Immature natural killer cell (primary cell): ENCODE results near the gene PCSK4. TPM values are rescaled to one million over a fixed set of nuclear protein-coding genes. Genes with fewer than 3 reads are reported as not detected.

Source experiments
- DNase-seq, 3 donors: peaks; one replicate each; pipeline ENCODE4 v3.0.0; 2022; ENCODE audit warnings: mixed read lengths in 1 of 3
- H3K27ac Mint-ChIP-seq, 6 donors: one replicate each; pipeline ENCODE4 v1.8.0; 2020; ENCODE audit warnings: mixed read lengths in 6 of 6, mild to moderate bottlenecking in 5 of 6, inconsistent platforms in 4 of 6, moderate library complexity in 3 of 6
- H3K27me3 Mint-ChIP-seq, 3 donors: one replicate each; pipeline ENCODE4 v1.8.0; 2020 to 2021; ENCODE audit warnings: low read depth in 3 of 3, mild to moderate bottlenecking in 3 of 3, mixed read lengths in 3 of 3, moderate library complexity in 3 of 3, inconsistent platforms in 1 of 3
- H3K36me3 Mint-ChIP-seq, 3 donors: one replicate each; pipeline ENCODE4 v1.8.0; 2020; ENCODE audit warnings: mixed read lengths in 3 of 3, inconsistent platforms in 2 of 3, mild to moderate bottlenecking in 2 of 3
- H3K4me1 Mint-ChIP-seq, 2 donors: one replicate each; pipeline ENCODE4 v1.8.0; 2020; ENCODE audit warnings: inconsistent platforms in 2 of 2, mild to moderate bottlenecking in 2 of 2, mixed read lengths in 2 of 2, moderate library complexity in 1 of 2
- H3K4me3 Mint-ChIP-seq, 5 donors: one replicate each; pipeline ENCODE4 v1.8.0; 2020; ENCODE audit warnings: mild to moderate bottlenecking in 5 of 5, mixed read lengths in 5 of 5, inconsistent platforms in 3 of 5, moderate library complexity in 3 of 5
- H3K9me3 Mint-ChIP-seq, 6 donors: one replicate each; pipeline ENCODE4 v1.8.0; 2020; ENCODE audit warnings: mild to moderate bottlenecking in 6 of 6, mixed read lengths in 6 of 6, inconsistent platforms in 4 of 6, moderate library complexity in 3 of 6
- polyA plus RNA-seq, 3 donors: library from polyadenylated mRNA; unstranded; fragments of 300-500 nt; fragmentation: Illumina TruSeq; gene quantifications; one replicate each; pipeline ENCODE4 v1.2.3, GENCODE V29; 2021

PCSK4 gene
- polyA plus RNA-seq, 3 donors from 2014 or later: 0.25 to 0.33 TPM; not detected in 1

DNA sequence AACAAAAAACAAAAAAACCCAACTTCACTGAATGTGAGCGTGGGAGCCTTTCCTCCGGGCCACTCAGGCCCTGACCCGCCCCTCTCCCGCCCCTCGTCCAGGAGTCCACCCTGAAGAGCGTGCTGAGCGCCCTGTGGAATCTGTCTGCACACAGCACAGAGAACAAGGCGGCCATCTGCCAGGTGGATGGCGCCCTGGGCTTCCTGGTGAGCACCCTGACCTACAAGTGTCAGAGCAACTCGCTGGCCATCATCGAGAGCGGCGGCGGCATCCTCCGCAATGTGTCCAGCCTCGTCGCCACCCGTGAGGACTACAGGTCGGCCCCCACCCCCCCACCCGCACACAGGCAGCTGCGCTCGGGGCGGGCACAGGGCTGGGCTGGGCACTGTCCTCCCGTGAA lies 28.3 kb downstream of the PCSK4 start:
- Mint-ChIP-seq H3K27ac (no peak overlapping the region), H3K4me3 (no peak overlapping the region), H3K4me1 (peaks cover 0 to 1% of the 10 kb centered on the region in 2 donors), H3K27me3 (peaks cover 4 to 10% (median 7%) of the 10 kb centered on the region in 3 donors), H3K9me3 (peaks cover 0 to 1% (median 0%) of the 10 kb centered on the region in 6 donors), H3K36me3 (no peaks in the 10 kb centered on the region)
- DNase-seq: no peak

- no peaks in the 10 kb centered on the region for H3K36me3 Mint-ChIP-seq
- H3K27me3 Mint-ChIP-seq: peaks cover 3 to 16% (median 9%) of the 10 kb centered on the region in 3 donors
- H3K9me3 Mint-ChIP-seq: peaks cover 0 to 1% (median 0%) of the 10 kb centered on the region in 6 donors
- no peak overlapping the region for H3K27ac Mint-ChIP-seq
- H3K4me3 Mint-ChIP-seq: no peak overlapping the region
- DNase-seq: no peak
- H3K4me1 Mint-ChIP-seq: peaks cover 4 to 5% of the 10 kb centered on the region in 2 donors
Measured at GRCh38 chr19:1460033-1460995, 29.8 kb downstream of the PCSK4 start.

DNA sequence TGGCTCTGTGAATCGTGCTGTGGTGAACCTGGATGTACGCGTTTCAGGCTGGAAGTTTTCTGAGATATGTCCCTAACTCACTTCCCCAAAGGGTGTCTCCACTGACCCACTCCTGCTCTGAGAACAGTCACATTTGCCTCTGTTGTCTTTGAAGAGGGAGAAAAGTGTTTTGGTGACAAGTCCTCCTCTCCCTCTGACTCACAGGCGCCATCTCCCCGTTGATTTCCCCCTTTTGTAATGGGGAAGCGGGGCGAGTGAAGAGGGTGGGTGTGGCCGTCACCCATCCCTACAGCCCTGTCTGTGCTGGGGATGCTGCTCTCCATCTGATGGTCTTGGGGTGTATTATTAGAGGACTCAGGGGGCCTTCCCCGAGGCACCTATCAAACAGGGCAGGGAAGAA lies 30.7 kb downstream of the PCSK4 start:
- Mint-ChIP-seq H3K36me3 (no peaks in the 10 kb centered on the region), H3K4me3 (no peak overlapping the region), H3K4me1 (peaks cover 4 to 5% of the 10 kb centered on the region in 2 donors), H3K27me3 (peaks cover 7 to 16% (median 9%) of the 10 kb centered on the region in 3 donors), H3K9me3 (peaks cover 0 to 1% (median 0%) of the 10 kb centered on the region in 6 donors), H3K27ac (no peak overlapping the region)
- DNase-seq: no peak

GRCh38 chr19:1457892-1458291 lies 32.3 kb downstream of the PCSK4 start:
- Mint-ChIP-seq H3K4me3 (no peak overlapping the region), H3K9me3 (peaks cover 0 to 1% (median 0%) of the 10 kb centered on the region in 6 donors), H3K27me3 (peaks cover 7 to 16% (median 11%) of the 10 kb centered on the region in 3 donors), H3K36me3 (no peaks in the 10 kb centered on the region), H3K27ac (no peak overlapping the region), H3K4me1 (peaks cover 4 to 5% of the 10 kb centered on the region in 2 donors)
- DNase-seq: no peak

DNA sequence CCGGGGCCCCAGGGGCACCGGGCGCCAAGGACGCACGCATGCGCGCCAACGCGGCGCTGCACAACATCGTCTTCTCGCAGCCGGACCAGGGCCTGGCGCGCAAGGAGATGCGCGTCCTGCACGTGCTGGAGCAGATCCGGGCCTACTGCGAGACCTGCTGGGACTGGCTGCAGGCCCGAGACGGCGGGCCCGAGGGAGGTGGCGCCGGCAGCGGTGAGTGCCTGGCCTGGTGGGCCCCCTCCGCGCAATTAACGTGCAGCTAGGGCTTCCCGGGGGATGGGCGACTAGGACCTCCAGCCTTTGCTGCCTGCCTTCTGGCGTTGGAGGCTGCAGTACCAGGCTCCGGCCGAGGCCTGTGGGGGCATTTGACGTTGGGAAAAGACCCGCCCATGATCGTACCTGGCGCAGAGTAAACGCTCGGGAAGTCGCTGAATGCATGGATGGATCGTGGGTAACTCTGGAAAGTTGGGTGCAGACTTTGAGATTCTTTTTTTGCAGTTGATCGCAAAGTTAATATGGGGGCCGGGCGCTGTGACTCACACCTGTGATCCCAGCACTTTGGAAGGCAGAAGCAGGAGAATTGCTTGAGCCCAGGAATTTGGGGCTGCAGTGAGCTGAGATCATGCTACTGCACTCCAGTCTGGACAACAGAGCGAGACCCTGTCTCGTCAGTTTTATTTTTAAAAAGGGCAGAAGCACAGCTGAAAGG lies 33.0 kb downstream of the PCSK4 start:
- no peak for DNase-seq
- Mint-ChIP-seq H3K27ac (no peak overlapping the region), H3K27me3 (peaks cover 7 to 16% (median 13%) of the 10 kb centered on the region in 3 donors), H3K4me1 (peaks cover 4 to 5% of the 10 kb centered on the region in 2 donors), H3K4me3 (no peak overlapping the region), H3K36me3 (no peaks in the 10 kb centered on the region), H3K9me3 (peaks cover 0 to 1% (median 0%) of the 10 kb centered on the region in 6 donors)

GRCh38 chr19:1456121-1456900 lies 33.8 kb downstream of the PCSK4 start:
- Mint-ChIP-seq H3K36me3 (no peaks in the 10 kb centered on the region), H3K27ac (no peak overlapping the region), H3K4me1 (peaks cover 4 to 5% of the 10 kb centered on the region in 2 donors), H3K9me3 (peaks cover 0 to 1% (median 0%) of the 10 kb centered on the region in 6 donors), H3K27me3 (peaks cover 7 to 19% (median 14%) of the 10 kb centered on the region in 3 donors), H3K4me3 (no peak overlapping the region)
- DNase-seq: no peak

DNA sequence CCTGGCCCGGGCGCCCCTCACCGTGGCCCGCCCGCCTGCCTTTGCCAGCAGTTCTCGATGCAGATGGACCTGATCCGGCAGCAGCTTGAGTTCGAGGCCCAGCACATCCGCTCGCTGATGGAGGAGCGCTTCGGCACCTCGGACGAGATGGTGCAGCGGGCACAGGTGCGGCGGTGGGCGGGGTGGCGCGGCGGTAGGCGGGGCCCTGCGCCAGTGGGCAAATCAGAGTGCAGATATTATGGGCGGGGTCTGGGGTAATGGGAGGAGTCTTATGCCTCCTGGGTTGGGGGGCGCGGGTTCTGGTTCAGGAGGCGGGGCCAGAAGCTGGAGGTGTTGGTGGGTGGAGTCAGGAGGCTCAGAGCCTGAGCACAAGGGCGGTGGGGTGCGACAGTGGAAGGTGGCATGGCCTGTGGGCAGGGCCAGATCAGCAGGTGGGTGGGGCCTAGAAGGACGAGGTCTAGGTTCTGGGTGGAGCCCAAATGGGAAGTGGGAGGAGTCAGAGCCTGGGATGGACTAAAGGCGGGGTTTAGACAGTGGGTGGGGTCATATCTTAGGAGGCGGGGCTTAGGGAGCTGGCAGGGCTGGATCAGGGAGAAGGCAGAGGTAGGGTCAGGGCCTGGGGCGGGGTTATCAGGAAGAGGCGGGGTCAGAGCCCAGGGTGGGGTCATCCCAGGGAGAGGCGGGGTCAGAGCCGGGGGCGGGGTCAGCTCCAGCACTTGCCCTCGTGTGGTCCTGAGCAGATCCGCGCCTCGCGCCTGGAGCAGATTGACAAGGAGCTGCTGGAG lies 34.6 kb downstream of the PCSK4 start:
- no peaks in the 10 kb centered on the region for H3K36me3 Mint-ChIP-seq
- peaks cover 0 to 1% (median 0%) of the 10 kb centered on the region in 6 donors for H3K9me3 Mint-ChIP-seq
- peaks cover 7 to 10% of the 10 kb centered on the region in 2 donors for H3K4me1 Mint-ChIP-seq
- H3K27me3 Mint-ChIP-seq: peaks cover 12 to 22% (median 19%) of the 10 kb centered on the region in 3 donors
- peak; percentile 52 to 56 (median 52) for DNase-seq
- peak overlapping the region in 2 of 6 donors; percentile 40 to 45 for H3K27ac Mint-ChIP-seq
- peak overlapping the region in 4 of 5 donors; percentile 35 to 62 (median 51) for H3K4me3 Mint-ChIP-seq

GRCh38 chr19:1455002-1455335 lies 35.2 kb downstream of the PCSK4 start:
- H3K27me3 Mint-ChIP-seq: peaks cover 15 to 24% (median 19%) of the 10 kb centered on the region in 3 donors

DNA sequence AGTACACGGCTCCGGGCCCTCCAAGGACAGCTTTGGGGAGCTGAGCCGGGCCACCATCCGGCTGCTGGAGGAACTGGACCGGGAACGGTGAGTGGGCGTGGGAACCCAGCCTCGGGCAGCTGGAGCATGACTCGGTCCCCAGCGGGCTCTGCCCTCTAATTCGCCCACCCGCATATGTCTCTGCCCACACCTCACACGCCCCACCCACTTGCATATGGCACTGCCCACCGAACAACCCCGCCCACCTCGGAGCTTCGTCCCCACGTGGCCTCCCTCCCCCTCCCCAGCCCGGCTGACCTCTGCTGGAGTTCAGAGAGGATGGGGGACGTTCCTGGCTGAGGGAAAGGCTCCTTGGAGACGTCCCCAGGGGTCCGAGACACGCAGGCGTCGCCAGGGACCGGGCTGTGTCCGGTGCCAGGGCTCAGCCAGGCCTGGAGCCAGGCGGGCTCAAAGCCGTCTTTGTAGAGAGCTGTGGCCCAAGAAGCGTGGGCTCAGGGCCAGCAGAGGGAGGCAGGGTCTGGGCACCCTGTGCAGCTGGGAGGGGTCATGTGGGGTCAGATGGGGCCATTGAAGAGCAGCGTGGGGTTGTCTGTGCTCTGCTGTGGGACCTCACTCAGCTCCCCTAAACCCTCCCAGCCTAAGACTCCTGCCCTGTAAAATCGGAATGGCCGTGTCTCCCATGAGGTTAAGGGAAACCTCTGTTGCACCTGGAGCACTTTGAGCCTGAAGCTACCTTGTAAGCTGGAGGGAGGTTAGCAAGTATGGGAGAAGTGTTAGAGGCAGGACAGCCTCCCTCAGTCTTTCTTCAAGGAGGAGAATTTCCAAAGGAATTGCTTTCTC lies 36.4 kb downstream of the PCSK4 start:
- H3K36me3 Mint-ChIP-seq: no peaks in the 10 kb centered on the region
- peak overlapping the region in 2 of 5 donors; percentile 2 to 56 for H3K4me3 Mint-ChIP-seq
- peaks cover 0 to 1% (median 0%) of the 10 kb centered on the region in 6 donors for H3K9me3 Mint-ChIP-seq
- no peak overlapping the region for H3K27ac Mint-ChIP-seq
- no peak for DNase-seq
- H3K4me1 Mint-ChIP-seq: peaks cover 16 to 19% of the 10 kb centered on the region in 2 donors
- peaks cover 18 to 30% (median 20%) of the 10 kb centered on the region in 3 donors for H3K27me3 Mint-ChIP-seq

More at GRCh38 chr19:1455002-1455335, 35.2 kb downstream of the PCSK4 start:
- Mint-ChIP-seq H3K4me3 (peak overlapping the region in 2 of 5 donors; percentile 48 to 50), H3K4me1 (peaks cover 10 to 11% of the 10 kb centered on the region in 2 donors), H3K36me3 (no peaks in the 10 kb centered on the region), H3K9me3 (peaks cover 0 to 1% (median 0%) of the 10 kb centered on the region in 6 donors), H3K27ac (no peak overlapping the region)
- no peak for DNase-seq

- H3K4me1 Mint-ChIP-seq: peaks cover 18 to 19% of the 10 kb centered on the region in 2 donors
- peaks cover 0 to 1% (median 0%) of the 10 kb centered on the region in 6 donors for H3K9me3 Mint-ChIP-seq
- no peak overlapping the region for H3K4me3 Mint-ChIP-seq
- DNase-seq: no peak
- H3K36me3 Mint-ChIP-seq: no peaks in the 10 kb centered on the region
- H3K27ac Mint-ChIP-seq: no peak overlapping the region
- peaks cover 20 to 31% (median 22%) of the 10 kb centered on the region in 3 donors for H3K27me3 Mint-ChIP-seq
Measured at GRCh38 chr19:1452802-1453524, 37.2 kb downstream of the PCSK4 start.

DNA sequence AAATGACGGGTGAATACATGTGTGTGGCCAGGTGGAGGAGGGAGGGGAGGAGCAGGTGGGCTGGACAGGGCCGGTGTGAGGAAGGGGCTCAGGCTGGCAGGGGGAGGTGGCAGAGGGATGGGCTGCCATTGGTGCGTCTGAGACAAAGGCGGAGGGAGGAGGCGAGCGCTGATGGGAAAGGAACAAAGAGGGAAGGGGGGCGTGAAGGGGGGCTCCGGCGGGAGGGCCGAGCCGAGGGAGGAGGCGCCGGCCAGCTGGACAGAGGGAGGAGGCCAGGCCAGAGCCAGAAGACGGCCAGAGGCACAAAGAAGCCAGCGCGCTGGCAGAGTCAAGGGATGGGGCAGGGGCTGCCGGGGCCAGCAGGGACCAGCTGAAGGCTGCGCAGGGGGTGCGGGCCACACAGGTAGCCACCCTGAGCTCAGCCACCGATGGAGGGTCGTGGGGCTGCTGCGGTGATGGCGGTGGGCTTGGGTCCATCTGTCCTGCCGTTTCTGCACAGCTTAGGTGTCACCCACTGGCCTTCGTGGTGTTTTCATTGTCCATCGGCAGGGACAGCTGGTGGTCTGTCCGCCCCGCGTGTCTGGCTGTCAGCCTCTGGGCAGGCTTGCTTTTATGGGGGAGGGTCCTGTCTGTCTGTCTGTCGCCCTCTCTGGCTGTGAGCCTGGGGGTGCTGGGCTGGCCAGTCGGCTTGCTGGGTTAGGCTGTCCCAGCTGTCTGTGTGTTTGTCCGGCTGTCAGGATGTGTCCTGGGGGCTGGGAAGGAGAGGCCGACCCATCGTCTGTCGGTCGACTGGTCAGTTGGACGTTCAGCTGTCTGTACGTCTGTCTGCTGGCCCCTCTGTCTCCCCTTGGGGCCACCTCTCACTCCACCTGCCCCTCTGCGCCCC lies 38.0 kb downstream of the PCSK4 start:
- Mint-ChIP-seq H3K36me3 (no peaks in the 10 kb centered on the region), H3K27ac (no peak overlapping the region), H3K4me3 (no peak overlapping the region), H3K4me1 (peaks cover 22 to 25% of the 10 kb centered on the region in 2 donors), H3K27me3 (peaks cover 20 to 35% (median 25%) of the 10 kb centered on the region in 3 donors), H3K9me3 (no peaks in the 10 kb centered on the region)
- no peak for DNase-seq
